GM18499 (cell line): ENCODE data around the gene AIFM3.
"Not testable (repeated sequence)": the region's sequence is repeated elsewhere in the genome, so short reads cannot be mapped to it uniquely, and the experiment has no call there.

Experiments
- ATAC-seq: cut with Tn5 transposase; IDR thresholded peaks from one replicate; pipeline ENCODE4 v1.9.1; 2021; ENCODE audit warnings: moderate number of reproducible peaks; ENCODE audit not compliant: insufficient read depth, unreplicated experiment

Gene AIFM3

DNA sequence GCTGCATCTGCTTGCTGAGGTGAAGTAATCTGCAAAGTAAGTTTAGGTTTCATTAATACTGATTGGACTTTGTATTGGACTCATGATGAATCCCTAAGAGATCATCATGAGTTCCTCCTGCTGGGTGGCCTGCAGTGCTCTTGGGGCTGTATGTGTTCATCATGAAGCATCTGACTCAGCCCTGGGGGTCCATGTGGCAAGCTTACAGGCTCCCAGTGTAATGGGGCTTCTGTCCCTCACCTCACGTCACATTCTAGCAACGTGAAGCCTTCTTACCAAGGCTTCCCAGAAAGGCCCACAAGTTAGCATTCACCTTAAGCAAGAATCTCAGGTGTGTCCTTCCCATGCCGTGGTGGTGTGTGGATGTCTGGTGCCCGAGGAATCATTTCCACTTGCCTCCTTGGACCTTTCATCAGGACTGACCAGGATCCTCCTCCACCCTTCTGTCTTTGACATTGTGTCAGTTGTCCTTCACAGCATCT, 26.1 kb upstream of the AIFM3 start:
- ATAC-seq, result no peak

DNA sequence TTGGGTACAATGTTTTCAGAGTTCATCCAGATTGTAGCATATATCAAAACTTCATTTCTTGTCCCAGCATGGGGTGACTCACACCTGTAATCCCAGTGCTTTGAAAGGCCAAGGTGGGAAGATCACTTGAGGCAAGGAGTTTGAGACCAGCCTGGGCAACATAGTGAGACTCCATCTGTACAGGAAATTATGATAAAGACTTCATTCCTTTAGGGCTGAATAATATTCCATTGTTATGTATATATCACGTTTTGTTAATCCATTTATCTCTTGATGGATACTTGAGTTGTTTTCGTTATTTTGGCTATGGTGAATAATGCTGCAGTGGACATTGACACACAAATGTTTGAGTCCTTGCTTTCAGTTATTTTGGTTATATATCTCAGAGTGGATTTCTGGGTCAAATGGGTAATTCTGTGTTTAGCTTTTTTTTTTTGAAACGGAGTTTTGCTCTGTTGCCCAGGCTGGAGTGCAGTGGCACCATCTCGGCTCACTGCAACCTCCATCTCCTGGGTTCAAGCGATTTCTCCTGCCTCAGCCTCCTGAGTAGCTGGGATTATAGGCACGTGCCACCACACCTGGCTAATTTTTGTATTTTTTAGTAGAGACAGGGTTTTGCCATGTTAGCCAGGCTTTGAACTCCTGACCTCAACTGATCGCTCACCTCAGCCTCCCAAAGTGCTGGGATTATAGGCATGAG, 24.7 kb upstream of the AIFM3 start:
- ATAC-seq, result not testable (repeated sequence)

GRCh38 chr22:20943104-20943933, 23.7 kb upstream of the AIFM3 start:
- no peak for ATAC-seq

- ATAC-seq, result no peak
Observed at GRCh38 chr22:20944042-20944441, 23.0 kb upstream of the AIFM3 start.

GRCh38 chr22:20945578-20945934, 21.5 kb upstream of the AIFM3 start:
- ATAC-seq, result no peak

GRCh38 chr22:20946080-20946986, 20.7 kb upstream of the AIFM3 start:
- no peak for ATAC-seq

DNA sequence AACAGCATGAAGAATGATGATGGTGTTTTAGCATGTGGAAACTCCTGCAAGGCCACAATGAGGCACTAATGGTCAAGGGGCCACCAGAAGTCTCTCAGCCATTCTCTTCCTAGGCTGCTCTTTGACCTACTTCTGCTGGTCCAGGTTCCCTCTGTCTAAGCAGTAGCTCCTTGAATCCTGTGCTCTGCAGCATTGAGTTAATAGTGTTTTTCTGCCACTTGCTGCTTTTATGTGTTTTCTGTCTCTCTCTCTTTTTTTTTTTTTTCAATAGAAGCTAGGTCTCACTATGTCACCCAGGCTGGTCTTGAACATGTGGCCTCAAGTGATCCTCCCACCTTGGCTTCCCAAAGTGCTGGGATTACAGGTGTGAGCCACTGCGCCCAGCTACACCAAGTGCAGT, 20.1 kb upstream of the AIFM3 start:
- no peak for ATAC-seq

- ATAC-seq, result no peak
Observed at GRCh38 chr22:20948450-20948849, 18.6 kb upstream of the AIFM3 start.

- ATAC-seq, result no peak
Observed at GRCh38 chr22:20948989-20949388, 18.1 kb upstream of the AIFM3 start.

GRCh38 chr22:20949698-20950183, 17.3 kb upstream of the AIFM3 start:
- no peak for ATAC-seq

DNA sequence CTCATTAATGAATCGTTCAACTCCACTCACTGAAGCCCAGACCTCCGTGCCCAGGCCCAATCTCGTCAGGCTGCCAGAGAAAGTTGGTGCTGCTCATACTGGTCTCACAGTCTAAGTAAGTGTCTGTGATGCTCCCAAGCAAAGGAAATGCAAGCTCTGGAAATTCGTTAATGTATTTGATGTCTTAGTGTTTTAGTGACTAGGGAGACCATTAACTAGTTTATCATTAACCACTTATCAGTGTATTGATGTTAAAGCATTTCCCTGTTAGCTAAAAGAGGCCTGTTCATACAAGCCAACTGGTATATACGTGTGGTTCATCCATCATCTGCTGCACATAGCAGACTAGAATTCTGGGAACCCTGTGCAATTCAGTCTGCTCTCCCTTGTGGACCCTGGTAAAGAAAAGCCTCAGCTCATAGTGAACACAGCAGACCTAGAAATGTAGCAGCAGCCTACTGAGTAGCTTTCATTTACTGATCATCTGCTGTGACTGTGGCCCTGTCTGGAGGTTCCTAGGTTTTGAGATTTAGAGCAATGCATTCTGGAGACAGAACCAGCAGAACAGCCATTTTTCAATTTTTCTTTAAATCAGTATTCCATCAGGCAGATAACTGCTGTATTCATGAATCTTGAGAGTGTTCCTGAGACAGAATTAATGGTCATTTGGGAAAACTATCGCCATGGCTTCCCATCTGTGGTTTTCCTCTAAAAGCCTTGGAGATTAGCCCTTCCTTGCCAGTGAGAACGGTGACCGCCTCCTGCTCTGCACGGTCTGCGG, 15.7 kb upstream of the AIFM3 start:
- ATAC-seq, result no peak

DNA sequence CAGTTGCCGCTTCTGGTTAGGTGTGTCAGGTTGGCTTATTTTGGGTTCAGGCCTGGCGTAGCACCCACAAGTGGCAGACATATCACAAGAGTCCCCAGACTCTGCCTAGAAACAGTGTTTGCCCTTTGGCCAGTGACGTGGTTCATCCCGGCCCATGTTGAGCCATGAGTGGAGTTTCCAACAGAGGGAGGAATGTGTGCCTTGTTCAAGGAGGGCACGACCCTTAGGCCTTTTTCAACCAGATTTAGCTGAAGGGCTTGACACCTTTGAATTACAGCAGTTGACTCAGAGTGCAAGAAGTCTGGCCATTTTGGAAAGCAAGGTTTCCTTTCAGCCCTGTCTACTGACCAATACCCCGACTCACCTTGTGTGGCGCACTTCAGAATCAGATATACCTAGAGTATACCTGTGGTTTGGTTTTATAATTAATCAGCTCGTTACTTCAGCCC, 15.1 kb upstream of the AIFM3 start:
- ATAC-seq, result no peak

DNA sequence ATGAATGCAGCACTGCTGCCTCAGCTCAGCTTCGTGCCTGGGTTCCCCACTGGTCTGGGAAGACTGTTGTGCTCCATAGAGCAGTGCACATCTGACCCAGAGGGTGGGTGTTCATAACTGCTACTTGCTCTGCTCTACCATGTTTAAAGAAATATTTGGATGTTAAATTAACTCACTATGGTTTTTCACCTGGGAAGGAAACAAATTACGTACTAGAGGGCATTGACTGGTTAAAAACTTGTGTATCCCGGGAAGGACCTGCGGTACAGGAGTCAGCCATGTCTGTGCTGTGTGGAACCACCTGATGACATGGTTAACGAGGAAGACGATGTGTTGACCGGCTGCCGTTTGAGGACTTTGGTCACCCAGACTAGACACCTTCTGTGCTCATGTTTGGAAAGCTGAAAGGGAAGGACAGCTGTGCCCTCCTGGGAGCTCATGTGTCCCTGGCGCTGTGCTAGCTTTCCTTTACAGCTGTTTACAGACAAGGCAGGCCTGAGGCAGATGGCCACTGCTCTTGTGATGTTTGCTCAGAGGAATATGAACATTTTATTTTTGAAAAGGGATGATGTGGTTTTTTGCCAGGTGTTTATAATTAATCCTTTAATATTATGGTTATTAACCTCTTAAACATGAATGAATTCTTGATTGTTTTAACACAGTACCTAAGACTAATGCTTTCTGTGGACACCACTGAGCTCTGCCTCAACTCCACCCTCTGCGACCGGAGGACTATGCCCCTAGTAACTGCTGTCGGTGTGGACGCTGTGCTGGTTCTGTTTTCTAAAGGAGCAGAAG, 14.3 kb upstream of the AIFM3 start:
- ATAC-seq, result no peak

GRCh38 chr22:20953342-20953608, 13.8 kb upstream of the AIFM3 start:
- ATAC-seq, result no peak

DNA sequence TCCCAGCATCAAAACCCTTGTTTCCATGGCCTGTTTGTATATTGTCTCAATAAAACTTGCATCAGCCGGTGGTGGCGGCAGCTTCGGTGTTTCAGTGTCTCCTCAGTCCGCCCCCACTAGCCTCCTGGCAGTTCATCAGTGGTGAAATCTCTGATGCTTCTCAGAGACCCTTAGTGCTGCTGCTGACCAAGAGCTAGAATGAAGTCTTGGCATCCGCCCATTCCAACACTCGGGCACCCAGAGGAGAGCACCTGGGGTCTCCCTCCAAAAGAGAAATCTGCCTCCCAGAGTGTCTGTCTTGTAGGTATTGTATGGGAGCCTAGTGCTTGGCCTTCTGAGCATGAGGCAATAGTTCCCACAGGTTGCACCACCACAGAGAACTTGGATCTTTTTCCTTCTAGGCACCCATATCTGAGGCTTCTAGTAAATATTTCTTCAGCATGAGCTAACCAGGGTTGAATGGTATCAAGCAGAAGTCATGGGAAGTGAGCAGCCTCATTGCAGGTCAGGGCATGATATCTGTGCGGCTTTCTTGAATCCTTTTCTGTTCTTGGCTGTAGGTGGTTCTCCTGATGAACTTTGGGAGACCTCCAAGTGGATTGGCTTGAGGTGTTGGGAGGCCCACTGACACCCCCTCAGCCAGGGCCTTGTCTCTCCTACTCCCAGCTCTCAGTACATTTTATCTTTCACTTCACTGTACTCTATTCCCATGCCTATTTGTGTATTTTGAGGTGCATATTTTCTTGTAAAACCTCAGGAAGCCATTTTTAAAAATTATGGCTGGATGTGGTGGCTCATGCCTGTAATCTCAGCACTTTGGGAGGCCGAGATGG, 13.2 kb upstream of the AIFM3 start:
- no peak for ATAC-seq

DNA sequence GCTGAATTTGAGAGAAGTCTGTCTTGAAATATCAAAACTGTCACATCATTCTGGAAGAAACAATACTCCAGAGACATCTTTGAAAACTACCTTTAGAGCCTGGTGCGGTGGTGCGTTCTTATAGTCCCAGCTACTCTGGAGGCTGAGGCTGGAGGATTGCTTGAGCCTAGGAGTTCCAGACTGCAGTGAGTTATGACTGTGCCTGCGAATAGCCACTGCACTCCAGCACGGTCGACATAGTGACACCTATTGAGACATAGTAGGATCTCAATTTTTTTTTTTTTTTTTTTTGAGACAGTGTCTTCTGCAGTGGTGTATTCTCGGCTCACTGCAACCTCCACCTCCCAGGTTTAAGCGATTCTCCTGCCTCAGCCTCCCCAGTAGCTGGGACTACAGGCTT, 11.5 kb upstream of the AIFM3 start:
- no peak for ATAC-seq

- no peak for ATAC-seq
Observed at GRCh38 chr22:20956258-20957101, 10.6 kb upstream of the AIFM3 start.
